Bronchial epithelial cell (primary cell): ENCODE measurements around the gene MYEOV. TPM values are rescaled to one million over a fixed set of nuclear protein-coding genes. Genes with fewer than 3 reads are reported as not detected.

ENCODE experiments used
- DNase-seq: peaks from one replicate; pipeline ENCODE4 v3.0.0-alpha.2; 2010; ENCODE audit warnings: low read depth
- FAIRE-seq: peaks from 2 replicates; lab custom pipeline; 2011; peaks lifted over from hg19 to GRCh38; lab: Jason Lieb, UNC
- H3K27me3 ChIP-seq: 2 replicates; pipeline ENCODE4 v1.5.1; 2011; ENCODE audit warnings: low read length; ENCODE audit not compliant: control insufficient read depth, insufficient read depth
- H3K36me3 ChIP-seq: 2 replicates; pipeline ENCODE4 v1.5.1; 2011; ENCODE audit warnings: low read length; ENCODE audit not compliant: control insufficient read depth, insufficient read depth
- H3K4me3 ChIP-seq: 2 replicates; pipeline ENCODE4 v1.5.1; 2011; ENCODE audit warnings: mild to moderate bottlenecking, low read depth, low read length, control low read depth
- total RNA-seq: library from RNA; depleted of rRNA; stranded (reverse); fragments of >200 nt; gene quantifications from 2 replicates; pipeline ENCODE4 v1.2.1, GENCODE V29; 2014
- TF ChIP-seq, protein P1 (sequence below): IDR thresholded peaks from 2 replicates; pipeline ENCODE4 v1.5.1; 2011; ENCODE audit warnings: mild to moderate bottlenecking, moderate library complexity, low read length, control low read depth, inconsistent platforms; ENCODE audit not compliant: insufficient read depth, severe bottlenecking

The MYEOV gene
- total RNA-seq, 1 donor from 2014 or later, result 0.26 TPM

DNA sequence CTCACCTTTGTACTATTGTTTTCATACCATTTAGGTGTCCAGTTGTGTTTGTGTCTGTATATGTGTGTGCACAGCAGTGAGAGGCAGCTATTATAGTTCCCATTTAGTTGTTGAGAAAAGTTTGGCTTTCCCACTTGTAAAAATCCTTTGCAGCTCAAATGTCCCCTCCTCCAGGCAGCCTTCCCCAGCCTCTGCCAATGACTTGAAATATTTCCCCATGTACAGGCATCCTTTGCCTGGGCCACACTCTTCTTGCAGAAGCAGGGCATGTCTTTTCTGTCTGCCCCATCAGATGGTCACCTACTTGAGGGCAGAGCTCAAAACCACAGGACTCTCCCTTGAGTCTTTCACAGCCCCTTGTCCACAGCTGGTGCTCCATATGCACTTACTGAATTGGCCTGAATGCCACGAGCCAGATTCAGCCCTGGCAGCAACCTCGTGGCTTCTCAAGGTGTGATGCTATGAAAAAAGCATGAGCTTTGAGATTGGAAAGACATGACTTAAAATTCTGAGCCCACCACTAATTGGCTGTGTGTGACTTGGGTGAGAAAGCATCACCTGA lies 39.3 kb downstream of the MYEOV start:
- TF ChIP-seq, protein P1, sequence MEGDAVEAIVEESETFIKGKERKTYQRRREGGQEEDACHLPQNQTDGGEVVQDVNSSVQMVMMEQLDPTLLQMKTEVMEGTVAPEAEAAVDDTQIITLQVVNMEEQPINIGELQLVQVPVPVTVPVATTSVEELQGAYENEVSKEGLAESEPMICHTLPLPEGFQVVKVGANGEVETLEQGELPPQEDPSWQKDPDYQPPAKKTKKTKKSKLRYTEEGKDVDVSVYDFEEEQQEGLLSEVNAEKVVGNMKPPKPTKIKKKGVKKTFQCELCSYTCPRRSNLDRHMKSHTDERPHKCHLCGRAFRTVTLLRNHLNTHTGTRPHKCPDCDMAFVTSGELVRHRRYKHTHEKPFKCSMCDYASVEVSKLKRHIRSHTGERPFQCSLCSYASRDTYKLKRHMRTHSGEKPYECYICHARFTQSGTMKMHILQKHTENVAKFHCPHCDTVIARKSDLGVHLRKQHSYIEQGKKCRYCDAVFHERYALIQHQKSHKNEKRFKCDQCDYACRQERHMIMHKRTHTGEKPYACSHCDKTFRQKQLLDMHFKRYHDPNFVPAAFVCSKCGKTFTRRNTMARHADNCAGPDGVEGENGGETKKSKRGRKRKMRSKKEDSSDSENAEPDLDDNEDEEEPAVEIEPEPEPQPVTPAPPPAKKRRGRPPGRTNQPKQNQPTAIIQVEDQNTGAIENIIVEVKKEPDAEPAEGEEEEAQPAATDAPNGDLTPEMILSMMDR, result no peak
- no peaks in the 10 kb centered on the region for H3K27me3 ChIP-seq
- no peak overlapping the region for H3K4me3 ChIP-seq
- DNase-seq, result no peak
- H3K36me3 ChIP-seq, result no peaks in the 10 kb centered on the region
- no peak for FAIRE-seq

DNA sequence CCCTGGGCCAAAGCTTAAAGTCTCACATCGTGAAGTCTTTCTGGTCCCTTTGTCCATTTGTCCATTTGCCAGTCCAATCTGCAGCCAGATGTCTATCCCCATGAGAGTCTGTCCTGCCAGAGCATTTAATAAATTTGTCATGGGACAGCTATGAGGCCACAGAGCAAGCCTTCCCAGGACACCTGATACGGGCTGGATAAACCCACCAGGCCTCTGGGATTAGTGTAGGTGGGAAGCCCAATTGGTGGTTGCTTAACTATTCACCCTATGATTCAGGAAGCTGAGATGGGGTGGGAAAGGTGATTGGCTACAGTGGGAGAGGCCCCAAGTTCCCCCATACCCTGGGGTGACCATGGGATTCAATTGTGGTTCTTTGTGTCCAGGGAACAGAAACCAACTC lies 39.9 kb downstream of the MYEOV start:
- DNase-seq (no peak), FAIRE-seq (no peak)
- TF ChIP-seq, protein P1, result no peak
- Histone ChIP-seq H3K4me3 (no peak overlapping the region), H3K27me3 (no peaks in the 10 kb centered on the region), H3K36me3 (no peaks in the 10 kb centered on the region)

DNA sequence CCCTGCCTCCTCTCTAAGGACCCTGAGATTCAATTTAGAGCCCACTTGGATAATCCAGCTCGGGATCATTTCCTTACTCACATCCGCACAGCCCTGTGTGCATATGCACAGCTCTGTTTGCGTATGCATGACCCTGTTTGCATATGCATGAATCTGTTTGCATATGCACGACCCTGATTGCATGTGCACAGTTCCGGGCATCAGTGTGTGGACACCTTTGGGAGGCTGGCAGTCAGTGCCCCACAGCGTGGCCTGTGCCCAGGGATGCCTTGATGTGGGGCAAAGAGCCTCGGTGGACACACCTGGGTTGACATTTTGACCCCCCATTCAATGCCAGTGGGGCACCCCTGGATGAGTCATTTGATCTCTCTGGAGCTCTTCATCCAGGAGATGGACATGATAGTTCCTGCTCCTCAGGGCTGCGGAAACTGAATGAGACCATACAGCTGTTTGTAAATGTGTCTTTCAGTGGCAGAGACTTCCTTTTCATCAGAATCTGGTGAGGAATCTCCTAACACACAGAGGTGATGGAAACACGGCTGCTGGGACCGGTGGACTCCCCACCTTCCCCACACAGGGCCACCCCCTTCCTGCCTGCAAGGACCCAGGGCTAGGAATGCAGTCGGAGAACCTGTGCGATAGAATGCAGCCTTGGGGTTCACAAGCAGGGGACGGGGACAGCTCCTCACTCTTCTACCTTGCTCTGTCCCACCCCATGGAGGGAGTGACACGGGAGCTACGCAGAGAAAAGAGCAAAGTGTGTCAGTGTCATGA lies 41.2 kb downstream of the MYEOV start:
- DNase-seq (no peak), FAIRE-seq (no peak)
- TF ChIP-seq, protein P1, result no peak
- Histone ChIP-seq H3K4me3 (no peak overlapping the region), H3K27me3 (no peaks in the 10 kb centered on the region), H3K36me3 (no peaks in the 10 kb centered on the region)

DNA sequence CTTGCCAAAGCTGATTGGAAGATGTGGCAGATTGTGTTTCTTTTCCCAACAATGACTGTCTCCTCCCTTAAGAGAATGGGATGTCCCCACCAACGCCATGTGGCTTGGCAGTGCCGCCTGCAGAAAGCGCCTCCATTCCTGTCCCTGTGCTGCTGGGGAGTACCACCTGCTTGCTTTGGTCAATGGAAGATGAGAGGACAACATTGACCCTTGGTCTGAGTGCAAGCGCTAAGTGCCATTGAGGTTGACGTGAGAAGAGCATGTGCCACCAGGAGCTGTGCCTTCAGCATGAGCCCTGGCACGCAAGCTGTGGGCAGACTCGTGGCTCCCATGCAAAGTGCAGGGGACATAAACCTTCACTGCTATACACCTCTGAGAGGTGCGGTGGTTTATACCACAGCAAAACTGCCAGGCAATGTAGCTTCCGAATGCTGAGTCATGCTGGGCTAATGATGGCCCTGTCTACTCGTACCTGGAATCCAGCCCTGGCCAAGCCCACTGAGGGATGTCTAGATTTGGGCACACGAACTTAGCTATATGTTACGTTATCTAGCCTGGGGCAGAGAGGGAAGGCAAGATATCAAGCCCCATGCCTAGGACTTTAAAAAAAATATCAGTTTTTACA lies 41.9 kb downstream of the MYEOV start:
- Histone ChIP-seq H3K36me3 (no peaks in the 10 kb centered on the region), H3K4me3 (no peak overlapping the region), H3K27me3 (no peaks in the 10 kb centered on the region)
- TF ChIP-seq, protein P1, result no peak
- DNase-seq (no peak), FAIRE-seq (peak; percentile 85)

DNA sequence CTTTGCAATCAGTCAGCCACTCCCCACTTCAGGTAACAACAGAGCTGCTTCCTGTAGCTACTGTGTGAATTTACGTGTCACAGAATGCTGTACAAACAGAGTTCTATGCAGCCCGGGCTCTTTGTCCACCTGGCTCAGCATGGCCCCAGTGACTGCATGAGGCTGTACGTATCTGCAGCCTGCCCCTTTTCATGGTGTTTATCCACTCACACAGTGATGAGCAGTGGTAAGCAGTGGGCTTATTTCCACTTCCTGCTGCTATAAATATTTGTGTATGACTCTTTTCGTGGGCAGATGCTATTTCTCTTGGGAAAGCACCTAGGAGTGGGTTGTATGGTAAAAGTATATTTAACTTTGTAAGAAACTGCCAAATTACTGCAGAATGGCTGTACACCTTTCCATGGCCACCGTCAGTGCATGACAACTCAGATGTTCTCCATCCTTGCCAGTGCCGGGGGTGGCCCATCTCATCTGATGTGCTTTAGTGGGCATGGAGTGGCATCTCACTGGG lies 43.3 kb downstream of the MYEOV start:
- TF ChIP-seq, protein P1, result no peak
- Histone ChIP-seq H3K27me3 (no peaks in the 10 kb centered on the region), H3K4me3 (no peak overlapping the region), H3K36me3 (no peaks in the 10 kb centered on the region)
- FAIRE-seq (no peak), DNase-seq (peak; percentile 35)
